MM.1S (cell line): ENCODE measurements around the gene CTU1.

ENCODE experiments used
- CTCF ChIP-seq: fragments of 300-600 bp; sonication (generic); IDR thresholded peaks from 2 replicates; pipeline ENCODE4 v1.5.1; 2016; ENCODE audit warnings: antibody characterized with exemption, low read length, mixed read lengths
- EZH2 ChIP-seq: fragments of 300-600 bp; sonication (generic); optimal IDR thresholded peaks from 2 replicates; pipeline ENCODE3; 2017; ENCODE audit warnings: low read depth, mild to moderate bottlenecking, antibody characterized with exemption, low read length, mixed read lengths
- EZH2phosphoT487 ChIP-seq: fragments of 300-600 bp; sonication (generic); IDR thresholded peaks from 2 replicates; pipeline ENCODE4 v1.6.1; 2018; ENCODE audit warnings: antibody characterized with exemption, low read length

GRCh38 chr19:51119101-51119500, 10.9 kb upstream of the CTU1 start:
- TF ChIP-seq EZH2phosphoT487 (no peak), CTCF (no peak), EZH2 (no peak)
